ENCODE data around the gene FBXO9. TPM values are rescaled to one million over a fixed set of nuclear protein-coding genes. Genes with fewer than 3 reads are reported as not detected.

Gene FBXO9
- total RNA-seq, 4 donors from 2014 or later: 65.0 to 95.9 (median 82.3) TPM

DNA sequence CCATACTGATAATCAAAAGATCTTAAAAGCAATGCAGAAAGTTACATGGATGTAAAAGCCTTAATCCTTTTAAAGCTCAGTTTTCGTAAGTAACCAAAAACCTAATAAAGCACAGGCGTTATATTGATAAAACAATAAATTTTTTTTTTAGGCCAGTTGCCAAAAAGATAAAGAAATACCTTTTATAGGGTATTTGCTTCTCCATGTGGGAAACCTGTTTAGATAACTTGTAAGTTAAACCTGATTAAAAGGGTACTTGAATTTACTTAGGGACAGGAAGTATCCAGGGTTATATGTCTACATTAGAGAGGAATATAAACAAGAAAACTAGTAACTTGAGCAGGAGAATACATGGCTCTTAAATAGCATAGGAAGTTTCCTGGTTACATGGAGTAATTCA lies 21.1 kb downstream of the FBXO9 start:
- Histone ChIP-seq H3K4me3 (no peak overlapping the region), H3K36me3 (peaks cover 10 to 99% of the 10 kb centered on the region in 2 donors), H3K4me1 (peaks cover 0 to 11% (median 0%) of the 10 kb centered on the region in 3 donors), H3K27ac (no peak overlapping the region), H3K9me3 (no peaks in the 10 kb centered on the region), H3K27me3 (no peaks in the 10 kb centered on the region)
- ATAC-seq: no peak
- 38 to 43% methylated on average over 2 of the region's 2 CpGs for WGBS, 2 donors (ENCODE audit: low coverage in 1 of 2)
- TF ChIP-seq POLR2A (IDR thresholded peaks at IDR 0.05) (no peak), EP300 (IDR thresholded peaks at IDR 0.05) (no peak), POLR2AphosphoS5 (IDR thresholded peaks at IDR 0.05) (no peak)
- TF ChIP-seq, protein P1, sequence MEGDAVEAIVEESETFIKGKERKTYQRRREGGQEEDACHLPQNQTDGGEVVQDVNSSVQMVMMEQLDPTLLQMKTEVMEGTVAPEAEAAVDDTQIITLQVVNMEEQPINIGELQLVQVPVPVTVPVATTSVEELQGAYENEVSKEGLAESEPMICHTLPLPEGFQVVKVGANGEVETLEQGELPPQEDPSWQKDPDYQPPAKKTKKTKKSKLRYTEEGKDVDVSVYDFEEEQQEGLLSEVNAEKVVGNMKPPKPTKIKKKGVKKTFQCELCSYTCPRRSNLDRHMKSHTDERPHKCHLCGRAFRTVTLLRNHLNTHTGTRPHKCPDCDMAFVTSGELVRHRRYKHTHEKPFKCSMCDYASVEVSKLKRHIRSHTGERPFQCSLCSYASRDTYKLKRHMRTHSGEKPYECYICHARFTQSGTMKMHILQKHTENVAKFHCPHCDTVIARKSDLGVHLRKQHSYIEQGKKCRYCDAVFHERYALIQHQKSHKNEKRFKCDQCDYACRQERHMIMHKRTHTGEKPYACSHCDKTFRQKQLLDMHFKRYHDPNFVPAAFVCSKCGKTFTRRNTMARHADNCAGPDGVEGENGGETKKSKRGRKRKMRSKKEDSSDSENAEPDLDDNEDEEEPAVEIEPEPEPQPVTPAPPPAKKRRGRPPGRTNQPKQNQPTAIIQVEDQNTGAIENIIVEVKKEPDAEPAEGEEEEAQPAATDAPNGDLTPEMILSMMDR (IDR thresholded peaks at IDR 0.05): no peak

DNA sequence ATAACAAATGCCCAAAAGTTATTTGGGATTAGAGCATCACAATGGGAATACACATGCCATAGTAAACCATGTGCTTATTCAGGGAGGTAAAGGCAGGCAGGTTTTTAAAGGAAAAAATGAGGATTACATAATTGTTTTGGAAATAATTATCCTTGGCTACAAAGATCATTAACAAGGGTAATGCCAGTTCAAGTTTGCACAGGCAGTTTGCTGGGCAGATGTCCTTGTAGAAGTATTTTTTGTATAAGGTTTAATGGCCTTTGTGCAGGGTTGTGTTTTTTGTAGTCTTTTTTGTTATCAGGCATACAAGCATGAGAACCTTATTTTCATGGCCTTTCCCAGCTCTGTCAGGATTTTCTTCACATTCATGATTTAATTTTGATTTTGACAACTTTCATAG lies 24.7 kb downstream of the FBXO9 start:
- Histone ChIP-seq H3K4me3 (no peak overlapping the region), H3K27ac (no peak overlapping the region), H3K36me3 (peaks cover 9 to 99% of the 10 kb centered on the region in 2 donors), H3K4me1 (peaks cover 0 to 16% (median 0%) of the 10 kb centered on the region in 3 donors), H3K9me3 (no peaks in the 10 kb centered on the region), H3K27me3 (no peaks in the 10 kb centered on the region)
- ATAC-seq: no peak
- TF ChIP-seq, protein P1 (IDR thresholded peaks at IDR 0.05): no peak
- TF ChIP-seq POLR2A (IDR thresholded peaks at IDR 0.05): no peak
- no peak for TF ChIP-seq POLR2AphosphoS5 (IDR thresholded peaks at IDR 0.05)
- no peak for TF ChIP-seq EP300 (IDR thresholded peaks at IDR 0.05)

DNA sequence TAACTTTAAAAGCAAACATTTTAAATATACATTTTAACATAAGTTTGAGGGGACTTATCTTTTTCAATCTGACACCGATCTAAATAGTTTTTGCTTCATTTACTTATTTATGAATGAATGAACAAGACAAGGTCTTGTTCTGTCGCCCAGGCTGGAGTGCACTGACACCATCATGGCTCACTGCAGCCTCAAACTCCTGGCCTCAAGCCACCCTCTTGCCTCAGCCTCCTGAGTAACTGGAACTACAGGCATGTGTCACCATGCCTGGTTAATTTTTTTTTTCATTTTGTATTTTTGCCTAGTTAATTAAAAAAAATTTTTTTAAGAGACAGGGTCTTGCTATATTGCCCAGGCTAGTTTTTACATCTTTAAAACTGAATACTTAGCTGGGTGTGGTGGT lies 25.4 kb downstream of the FBXO9 start:
- H3K9me3 ChIP-seq: no peaks in the 10 kb centered on the region
- peaks cover 0 to 16% (median 0%) of the 10 kb centered on the region in 3 donors for H3K4me1 ChIP-seq
- no peaks in the 10 kb centered on the region for H3K27me3 ChIP-seq
- 82 to 84% methylated on average over 2 of the region's 2 CpGs for WGBS, 2 donors (ENCODE audit: low coverage in 1 of 2)
- no peak overlapping the region for H3K4me3 ChIP-seq
- peaks cover 9 to 99% of the 10 kb centered on the region in 2 donors for H3K36me3 ChIP-seq
- ATAC-seq: no peak
- no peak overlapping the region for H3K27ac ChIP-seq
- TF ChIP-seq POLR2A (IDR thresholded peaks at IDR 0.05) (no peak), EP300 (IDR thresholded peaks at IDR 0.05) (no peak), POLR2AphosphoS5 (IDR thresholded peaks at IDR 0.05) (no peak)
- TF ChIP-seq, protein P1 (IDR thresholded peaks at IDR 0.05): no peak

DNA sequence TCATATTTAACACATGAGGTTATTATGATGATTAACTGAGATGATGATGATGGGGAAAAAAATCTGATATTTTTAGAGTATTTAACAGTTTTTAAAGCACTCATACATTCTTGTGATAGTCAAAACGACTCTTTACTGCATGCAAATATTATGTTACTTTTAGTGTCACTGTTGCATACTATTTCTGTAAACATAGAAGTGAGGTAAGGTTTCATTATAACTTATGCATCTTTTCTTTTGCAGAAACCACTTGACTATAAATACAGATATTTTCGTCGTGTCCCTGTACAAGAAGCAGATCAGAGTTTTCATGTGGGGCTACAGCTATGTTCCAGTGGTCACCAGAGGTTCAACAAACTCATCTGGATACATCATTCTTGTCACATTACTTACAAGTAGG lies 30.1 kb downstream of the FBXO9 start:
- Histone ChIP-seq H3K27me3 (no peaks in the 10 kb centered on the region), H3K9me3 (no peaks in the 10 kb centered on the region), H3K4me1 (peaks cover 0 to 6% (median 0%) of the 10 kb centered on the region in 3 donors), H3K27ac (no peak overlapping the region), H3K36me3 (peaks cover 9 to 100% of the 10 kb centered on the region in 2 donors), H3K4me3 (no peak overlapping the region)
- no peak for ATAC-seq
- 70 to 87% methylated on average over 3 of the region's 3 CpGs for WGBS, 2 donors (ENCODE audit: low coverage in 1 of 2)
- TF ChIP-seq, protein P1 (IDR thresholded peaks at IDR 0.05): no peak

DNA sequence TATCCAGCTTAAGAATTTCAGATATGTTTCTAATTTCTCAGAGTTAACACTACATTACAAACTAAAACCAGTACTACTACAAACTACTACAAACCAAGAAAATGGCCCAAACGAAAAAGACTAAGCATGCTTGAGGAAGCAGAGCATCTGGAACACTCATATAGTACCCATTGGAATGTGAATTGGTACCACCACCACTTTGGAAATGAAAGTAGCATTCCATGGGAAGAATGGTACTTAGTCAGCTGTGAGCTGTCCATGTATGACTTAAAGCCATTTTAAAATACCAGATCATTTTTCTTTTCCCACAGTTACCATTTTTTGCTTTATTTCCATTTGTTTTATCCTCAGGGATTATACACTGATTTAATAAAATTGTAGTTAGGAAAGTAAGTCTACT lies 30.5 kb downstream of the FBXO9 start:
- TF ChIP-seq POLR2A (IDR thresholded peaks at IDR 0.05): no peak
- TF ChIP-seq, protein P1 (IDR thresholded peaks at IDR 0.05): no peak
- no peak for TF ChIP-seq POLR2AphosphoS5 (IDR thresholded peaks at IDR 0.05)
- no peak for TF ChIP-seq EP300 (IDR thresholded peaks at IDR 0.05)
- Histone ChIP-seq H3K4me1 (peaks cover 0 to 6% (median 0%) of the 10 kb centered on the region in 3 donors), H3K36me3 (peaks cover 9 to 100% of the 10 kb centered on the region in 2 donors), H3K27ac (no peak overlapping the region), H3K4me3 (no peak overlapping the region), H3K9me3 (no peaks in the 10 kb centered on the region), H3K27me3 (no peaks in the 10 kb centered on the region)
- ATAC-seq: no peak
- 55 to 80% methylated on average over 1 of the region's 1 CpG for WGBS, 2 donors (ENCODE audit: low coverage in 1 of 2)
